B cell (primary cell): Measurements from ENCODE around the gene SERBP1. TPM values are rescaled to one million over a fixed set of nuclear protein-coding genes. Genes with fewer than 3 reads are reported as not detected.
"Not testable (repeated sequence)": the region's sequence is repeated elsewhere in the genome, so short reads cannot be mapped to it uniquely, and the experiment has no call there.

ENCODE experiments used
- ATAC-seq: fragments of 200-7000 bp; cut with Tn5 transposase; one replicate; pipeline ENCODE4 v1.10.0; 2021; ENCODE audit warnings: low read depth, mild to moderate bottlenecking, moderate number of reproducible peaks, moderate library complexity
- CTCF ChIA-PET: fragments of 350-600 bp; sonication (Branson Sonifier 250); formaldehyde crosslinking; loops from one replicate; lab custom pipeline; 2021; ENCODE audit warnings: antibody characterized with exemption, inconsistent platforms; lab: Charles Lee
- POLR2A ChIA-PET: fragments of 350-600 bp; sonication (Branson Sonifier 250); formaldehyde crosslinking; loops from one replicate; lab custom pipeline; 2021; ENCODE audit warnings: antibody characterized with exemption; lab: Charles Lee
- DNase-seq: peaks from one replicate; pipeline ENCODE4 v3.0.0; 2013
- H2AFZ ChIP-seq: 2 replicates; pipeline ENCODE4 v1.6.1; 2012; ENCODE audit warnings: mild to moderate bottlenecking, low read depth, low read length; ENCODE audit not compliant: insufficient read depth, poor library complexity, severe bottlenecking
- H3K27ac ChIP-seq, 2 donors: 1 replicate in 1 of 2; 2 replicates in 1 of 2; pipeline ENCODE4 v1.5.1; 2012 to 2013; ENCODE audit warnings: low read length in 2 of 2, mild to moderate bottlenecking in 2 of 2, moderate library complexity in 1 of 2
- H3K27me3 ChIP-seq, 4 experiments: fragments of 200-600 bp in 1 of 4; sonication (generic) in 1 of 4; replicated peaks in 1 of 4; 1 replicate in 2 of 4; 2 replicates in 2 of 4; pipeline versions ENCODE4 v1.6.1 to v1.7.0; 2013 to 2016; ENCODE audit warnings: low read length in 3 of 4, mild to moderate bottlenecking in 2 of 4, mixed read lengths in 1 of 4, moderate library complexity in 1 of 4; ENCODE audit not compliant: insufficient read depth in 4 of 4, control insufficient read depth in 3 of 4; ENCODE audit errors: control extremely low read depth in 1 of 4
- H3K36me3 ChIP-seq, 2 experiments: replicated peaks in 1 of 2; 1 replicate in 1 of 2; 2 replicates in 1 of 2; pipeline versions ENCODE4 v1.6.1 to v1.7.1; 2013; ENCODE audit warnings: low read length in 1 of 2; ENCODE audit not compliant: insufficient read depth in 2 of 2, control insufficient read depth in 1 of 2; ENCODE audit errors: control extremely low read depth in 1 of 2, extremely low read depth in 1 of 2
- H3K4me1 ChIP-seq, 2 donors: fragments of 200-600 bp in 1 of 2; sonication (generic) in 1 of 2; 1 replicate in 1 of 2; 2 replicates in 1 of 2; pipeline versions ENCODE4 v1.5.1 to v1.6.1; 2013 to 2017; ENCODE audit warnings: low read length in 2 of 2; ENCODE audit not compliant: control insufficient read depth in 2 of 2, insufficient read depth in 2 of 2
- H3K4me2 ChIP-seq: replicated peaks from 2 replicates; pipeline ENCODE3; 2012; ENCODE audit warnings: mild to moderate bottlenecking, low read depth, low read length; ENCODE audit not compliant: poor library complexity, severe bottlenecking
- H3K4me3 ChIP-seq, 5 experiments: fragments of 200-600 bp in 1 of 5; sonication (generic) in 1 of 5; 1 replicate in 3 of 5; 2 replicates in 2 of 5; pipeline versions ENCODE4 v1.5.1 to v1.7.0; 2011 to 2016; ENCODE audit warnings: low read length in 4 of 5, mild to moderate bottlenecking in 4 of 5, low read depth in 2 of 5, control low read depth in 1 of 5, moderate library complexity in 1 of 5; ENCODE audit not compliant: insufficient read depth in 1 of 5; ENCODE audit errors: control extremely low read depth in 1 of 5, extremely low read depth in 1 of 5
- H3K79me2 ChIP-seq: fragments of 200-600 bp; sonication (generic); one replicate; pipeline ENCODE4 v1.6.0; 2016; ENCODE audit warnings: low read length; ENCODE audit not compliant: control insufficient read depth, insufficient read depth
- H3K9ac ChIP-seq: fragments of 200-600 bp; sonication (generic); 2 replicates; pipeline ENCODE4 v1.6.1; 2017; ENCODE audit warnings: mild to moderate bottlenecking, low read length, moderate library complexity
- H3K9me3 ChIP-seq, 3 donors: one replicate each; pipeline versions ENCODE4 v1.6.1 to v1.7.1; 2013; ENCODE audit warnings: low read length in 2 of 3; ENCODE audit not compliant: control insufficient read depth in 2 of 3, insufficient read depth in 1 of 3; ENCODE audit errors: control extremely low read depth in 1 of 3
- H4K20me1 ChIP-seq: 2 replicates; pipeline ENCODE4 v1.6.0; 2012; ENCODE audit warnings: mild to moderate bottlenecking, low read length; ENCODE audit not compliant: insufficient read depth, control insufficient read depth, poor library complexity, severe bottlenecking
- H3K27ac Mint-ChIP-seq: one replicate; pipeline ENCODE4 v1.8.0; 2021; ENCODE audit warnings: mixed read lengths
- H3K27me3 Mint-ChIP-seq: one replicate; pipeline ENCODE4 v1.8.0; 2021; ENCODE audit warnings: mixed read lengths
- H3K4me1 Mint-ChIP-seq: one replicate; pipeline ENCODE4 v1.8.0; 2021; ENCODE audit warnings: mixed read lengths
- H3K4me3 Mint-ChIP-seq: one replicate; pipeline ENCODE4 v1.8.0; 2021; ENCODE audit warnings: mixed read lengths
- H3K9me3 Mint-ChIP-seq: one replicate; pipeline ENCODE4 v1.8.0; 2022; ENCODE audit warnings: mixed read lengths; ENCODE audit not compliant: insufficient read depth
- EZH2 ChIP-seq: IDR thresholded peaks from 2 replicates; pipeline ENCODE4 v1.6.1; 2012; ENCODE audit warnings: borderline replicate concordance, low read depth, mild to moderate bottlenecking, moderate library complexity, low read length; ENCODE audit not compliant: insufficient read depth, poor library complexity, severe bottlenecking
- WGBS: methylation state at CpG from one replicate; pipeline ENCODE4 v1.1.5; 2013; ENCODE audit warnings: missing lambda C conversion rate; ENCODE audit not compliant: insufficient coverage; 5-methylcytosine and 5-hydroxymethylcytosine counted together
- intact Hi-C: fragments of 100-400 bp; cut with micrococcal nuclease; formaldehyde crosslinking; loops from one replicate; pipeline ENCODE4 v1.10.0; 2022
- polyA plus RNA-seq: library from polyadenylated mRNA; depleted of rRNA; stranded (reverse); fragments of >200 nt; gene quantifications from 2 replicates; pipeline ENCODE4 v1.2.3, GENCODE V29; 2012
- total RNA-seq, 2 donors: library from RNA; stranded (reverse); fragments of 120-200 nt in 1 of 2; gene quantifications; 1 replicate in 1 of 2; 2 replicates in 1 of 2; pipeline versions ENCODE4 v1.2.3 to v1.2.4, GENCODE V29; 2013 to 2022
- TF ChIP-seq, protein P1 (sequence below): fragments of 200-600 bp; IDR thresholded peaks from one replicate; pipeline ENCODE4 v1.8.0; 2022; ENCODE audit warnings: antibody characterized with exemption, mild to moderate bottlenecking

SERBP1 gene
- total and polyA plus RNA-seq, 2 donors (not counting 1 experiment from before 2014, with no cell fraction given) = 21.0 to 142 TPM

DNA sequence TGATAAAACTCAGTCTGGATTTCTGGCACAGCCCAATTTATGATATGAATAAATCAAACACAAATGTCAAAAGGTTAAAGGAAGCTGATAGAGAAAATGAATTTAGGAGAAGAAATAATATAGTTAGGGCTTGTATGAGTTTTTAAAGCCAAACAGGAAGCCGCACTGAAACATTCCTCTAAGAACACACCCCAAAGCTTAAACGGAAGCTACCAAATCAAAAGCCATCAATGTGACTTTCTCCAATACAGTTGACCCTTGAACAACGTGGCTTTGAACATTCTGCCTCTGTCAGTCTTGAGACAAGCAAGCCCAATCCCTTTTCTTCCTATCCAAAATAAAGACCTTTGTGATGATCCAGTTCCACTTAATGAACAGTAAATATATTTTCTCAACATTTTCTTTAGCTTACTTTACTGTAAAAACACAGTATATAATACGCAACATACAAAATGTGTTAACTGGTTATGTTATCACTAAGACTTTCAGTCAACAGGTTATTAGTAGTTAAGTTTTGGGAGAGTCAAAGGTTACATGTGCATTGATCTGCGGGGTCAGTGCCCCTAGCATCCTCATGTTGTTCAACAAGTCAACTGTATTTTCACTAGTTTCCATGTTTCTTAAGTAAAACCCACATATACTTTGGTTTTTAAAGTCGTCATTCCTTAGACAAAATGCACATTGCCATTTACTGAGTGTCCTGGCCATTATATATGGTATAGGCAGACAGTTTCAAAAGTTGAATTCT, 11.2 kb downstream of the SERBP1 start:
- Histone ChIP-seq H3K36me3 (peaks cover 31 to 95% of the 10 kb centered on the region in 2 experiments), H2AFZ (no peak overlapping the region), H3K9ac (no peak overlapping the region), H3K4me3 (no peak overlapping the region), H3K27ac (no peak overlapping the region), H3K79me2 (peaks cover 53% of the 10 kb centered on the region), H3K9me3 (no peaks in the 10 kb centered on the region), H4K20me1 (peaks cover 78% of the 10 kb centered on the region), H3K4me1 (no peaks in the 10 kb centered on the region), H3K4me2 (no peak overlapping the region), H3K27me3 (no peaks in the 10 kb centered on the region)
- H3K9me3 Mint-ChIP-seq = no peaks in the 10 kb centered on the region
- H3K27me3 Mint-ChIP-seq = no peaks in the 10 kb centered on the region
- DNase-seq (no peak), ATAC-seq (no peak)
- ChIA-PET CTCF (no interaction called here), POLR2A (no interaction called here)
- H3K4me3 Mint-ChIP-seq = no peak overlapping the region
- WGBS = 86% methylated on average over 2 of the region's 6 CpGs
- peaks cover 3% of the 10 kb centered on the region for H3K4me1 Mint-ChIP-seq
- no peak overlapping the region for H3K27ac Mint-ChIP-seq
- intact Hi-C loops = no loop called here
- no peak for TF ChIP-seq EZH2
- TF ChIP-seq, protein P1, sequence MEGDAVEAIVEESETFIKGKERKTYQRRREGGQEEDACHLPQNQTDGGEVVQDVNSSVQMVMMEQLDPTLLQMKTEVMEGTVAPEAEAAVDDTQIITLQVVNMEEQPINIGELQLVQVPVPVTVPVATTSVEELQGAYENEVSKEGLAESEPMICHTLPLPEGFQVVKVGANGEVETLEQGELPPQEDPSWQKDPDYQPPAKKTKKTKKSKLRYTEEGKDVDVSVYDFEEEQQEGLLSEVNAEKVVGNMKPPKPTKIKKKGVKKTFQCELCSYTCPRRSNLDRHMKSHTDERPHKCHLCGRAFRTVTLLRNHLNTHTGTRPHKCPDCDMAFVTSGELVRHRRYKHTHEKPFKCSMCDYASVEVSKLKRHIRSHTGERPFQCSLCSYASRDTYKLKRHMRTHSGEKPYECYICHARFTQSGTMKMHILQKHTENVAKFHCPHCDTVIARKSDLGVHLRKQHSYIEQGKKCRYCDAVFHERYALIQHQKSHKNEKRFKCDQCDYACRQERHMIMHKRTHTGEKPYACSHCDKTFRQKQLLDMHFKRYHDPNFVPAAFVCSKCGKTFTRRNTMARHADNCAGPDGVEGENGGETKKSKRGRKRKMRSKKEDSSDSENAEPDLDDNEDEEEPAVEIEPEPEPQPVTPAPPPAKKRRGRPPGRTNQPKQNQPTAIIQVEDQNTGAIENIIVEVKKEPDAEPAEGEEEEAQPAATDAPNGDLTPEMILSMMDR = no peak

DNA sequence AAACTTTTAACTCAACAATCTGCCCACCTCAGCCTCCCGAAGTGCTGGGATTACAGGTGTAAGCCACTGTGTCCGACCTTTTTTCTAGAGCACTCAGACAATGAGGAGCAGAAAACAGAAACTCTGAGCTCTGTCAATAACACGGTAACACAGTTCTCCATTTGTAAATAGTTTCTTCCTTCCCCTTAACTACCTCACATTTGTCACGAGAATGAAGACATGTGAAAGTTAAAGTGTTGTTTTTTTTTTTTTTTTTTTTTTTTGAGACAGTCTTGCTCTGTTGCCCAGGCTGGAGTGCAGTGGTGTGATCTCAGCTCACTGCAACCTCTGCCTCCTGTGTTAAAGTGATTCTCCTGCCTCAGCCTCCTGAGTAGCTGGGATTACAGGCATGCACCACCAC, 12.5 kb downstream of the SERBP1 start:
- peaks cover 42% of the 10 kb centered on the region for H3K79me2 ChIP-seq

More for the DNA sequence above, 12.5 kb downstream of the SERBP1 start:
- ATAC-seq, H3K9me3 Mint-ChIP-seq, POLR2A ChIA-PET, H3K4me3 Mint-ChIP-seq, H3K27me3 Mint-ChIP-seq, H2AFZ ChIP-seq, intact Hi-C loops, H3K4me1 ChIP-seq, H3K4me1 Mint-ChIP-seq, H3K27ac ChIP-seq, H3K9me3 ChIP-seq, DNase-seq, H3K4me3 ChIP-seq, H3K27ac Mint-ChIP-seq, H3K27me3 ChIP-seq, H3K9ac ChIP-seq, H3K4me2 ChIP-seq: not testable (repeated sequence)
- no CpG with 5 or more reads among the region's 4 CpGs for WGBS
- H4K20me1 ChIP-seq = peaks cover 77% of the 10 kb centered on the region
- CTCF ChIA-PET = interaction anchor here (0.6 to 0.7 kb wide), 3 partner anchors 62 to 348 kb away, joined by 3 to 4 read pairs (median 4); no protein-coding TSS in a partner anchor
- H3K36me3 ChIP-seq = peaks cover 30 to 91% of the 10 kb centered on the region in 2 experiments
